Measurements from ENCODE around the gene SHC2. TPM values are rescaled to one million over a fixed set of nuclear protein-coding genes. Genes with fewer than 3 reads are reported as not detected.

SHC2 gene
- polyA plus RNA-seq, 1 donor (not counting 4 experiments of a cell fraction or from before 2014, with no cell fraction given) = 2.5 TPM

DNA sequence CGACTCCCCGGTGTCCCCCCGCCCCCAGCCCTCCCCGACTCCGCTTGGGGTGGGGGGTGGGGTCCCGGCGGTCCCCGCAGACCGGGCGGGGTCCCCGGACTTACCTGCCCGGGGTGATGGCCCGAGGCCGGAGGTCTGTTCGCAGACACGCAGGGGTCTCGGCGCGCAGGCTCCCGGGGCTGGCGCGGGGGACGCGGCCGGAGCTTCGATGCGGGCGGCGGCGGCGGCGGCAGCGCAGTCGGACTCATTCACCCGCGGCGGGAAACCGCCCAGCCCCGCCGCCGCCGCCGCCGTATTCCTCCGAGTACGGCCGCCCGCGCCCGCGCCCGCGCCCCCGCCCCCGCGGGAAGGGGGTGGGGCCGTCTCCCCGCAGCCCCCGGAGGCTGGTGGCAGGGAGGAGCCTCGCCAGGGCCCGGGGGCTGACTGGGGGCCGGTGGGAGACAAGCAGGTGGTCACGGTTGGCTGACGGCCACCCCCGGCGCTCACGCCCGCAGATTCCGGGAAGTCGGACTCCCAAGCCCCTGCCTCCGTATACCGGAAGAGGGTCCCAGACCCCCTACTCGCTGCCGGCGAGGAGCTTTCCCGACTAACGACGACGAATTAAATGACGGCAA, 51.8 kb downstream of the SHC2 start, which contains the start of gene C2CD4C:
TSS of gene C2CD4C (minus strand) at position 246 of the 614 bp plus-strand sequence. CDS start 786 bp downstream, outside the sequence.
- no peaks in the 10 kb centered on the region for H3K9me3 ChIP-seq (ENCODE audit: control insufficient read depth, low read depth, low read length)
- H3K9me1 ChIP-seq (ENCODE audit: control insufficient read depth, extremely low read depth, insufficient read depth, low read length) = no peaks in the 10 kb centered on the region
- no peak within 1 kb of the TSS for H3K27ac ChIP-seq (ENCODE audit: control insufficient read depth, insufficient read depth, low read length)
- H3K4me2 ChIP-seq (ENCODE audit: control insufficient read depth, extremely low read depth, insufficient read depth, low read depth, low read length) = peak within 1 kb of the TSS; percentile 70
- peaks cover 4% of the 10 kb centered on the region for H3K4me1 ChIP-seq (ENCODE audit: control insufficient read depth, extremely low read depth, insufficient read depth, low read length)
- no peak for DNase-seq (ENCODE audit: low read depth, low spot score)
- H3K27me3 ChIP-seq (ENCODE audit: control insufficient read depth, extremely low read depth, insufficient read depth, low read length) = peaks cover 37% of the 10 kb centered on the region
- dilution Hi-C loops (cut with MboI; ENCODE audit: extremely low pct_ligation_motif_present, low sequenced_read_pairs) = no loop called here
- FAIRE-seq = no peak
- H3K9ac ChIP-seq (ENCODE audit: control insufficient read depth, extremely low read depth, insufficient read depth, low read length) = no peak within 1 kb of the TSS
- no peak within 1 kb of the TSS for H2AFZ ChIP-seq (ENCODE audit: control insufficient read depth, low read length)
- H4K20me1 ChIP-seq (ENCODE audit: control insufficient read depth, extremely low read depth, insufficient read depth, low read length) = no peaks in the 10 kb centered on the region
- no peak for TF ChIP-seq CTCF (optimal IDR thresholded peaks at IDR 0.05 in 1 of 3, IDR thresholded peaks at IDR 0.05 in 1 of 3, conservative IDR thresholded peaks at IDR 0.05 in 1 of 3; ENCODE audit: extremely low read depth in 1 of 3, insufficient read depth in 2 of 3, low read length in 3 of 3)
- TF ChIP-seq EZH2 (IDR thresholded peaks at IDR 0.05; ENCODE audit: low read length) = no peak
- no peaks in the 10 kb centered on the region for H3K79me2 ChIP-seq (ENCODE audit: control insufficient read depth, insufficient read depth, low read length)
- peak within 1 kb of the TSS; percentile 42 to 68 (median 65) for H3K4me3 ChIP-seq (ENCODE audit: control insufficient read depth in 2 of 3, extremely low read depth in 1 of 3, insufficient read depth in 2 of 3, low read depth in 1 of 3, low read length in 3 of 3)
- H3K36me3 ChIP-seq (ENCODE audit: control insufficient read depth in 2 of 2, extremely low read depth in 1 of 2, insufficient read depth in 2 of 2, low read length in 2 of 2) = no peaks in the 10 kb centered on the region

DNA sequence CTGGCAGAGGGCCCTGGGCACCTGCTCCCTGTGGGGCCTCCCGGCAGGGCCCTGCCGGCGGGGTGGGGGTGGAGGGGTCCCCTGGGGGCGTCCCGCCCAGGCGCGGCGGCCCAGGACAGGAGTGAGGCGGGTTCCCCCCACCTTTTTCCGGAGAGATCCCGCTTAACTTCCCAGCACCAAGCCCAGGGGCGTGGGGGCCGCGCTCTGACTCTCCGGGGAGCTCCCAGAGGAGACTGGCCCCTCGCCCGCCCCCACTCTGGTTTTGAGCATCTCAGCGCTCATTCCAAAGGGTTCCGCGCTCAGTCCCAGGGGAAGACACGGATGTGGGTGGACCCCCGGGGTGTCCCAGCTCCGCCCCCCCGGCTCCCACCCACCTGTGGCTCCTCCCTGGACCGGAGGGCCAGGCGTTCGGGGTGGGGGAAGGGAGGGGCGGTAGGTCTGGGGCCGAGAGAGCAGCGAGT, 52.4 kb downstream of the SHC2 start:
- FAIRE-seq = no peak
- Histone ChIP-seq H2AFZ (ENCODE audit: control insufficient read depth, low read length) (no peak overlapping the region), H3K9ac (ENCODE audit: control insufficient read depth, extremely low read depth, insufficient read depth, low read length) (no peak overlapping the region), H3K4me2 (ENCODE audit: control insufficient read depth, extremely low read depth, insufficient read depth, low read depth, low read length) (peak overlapping the region; percentile 54), H3K9me1 (ENCODE audit: control insufficient read depth, extremely low read depth, insufficient read depth, low read length) (no peaks in the 10 kb centered on the region), H3K79me2 (ENCODE audit: control insufficient read depth, insufficient read depth, low read length) (no peaks in the 10 kb centered on the region), H3K4me1 (ENCODE audit: control insufficient read depth, extremely low read depth, insufficient read depth, low read length) (peaks cover 4% of the 10 kb centered on the region), H3K4me3 (ENCODE audit: control insufficient read depth in 2 of 3, extremely low read depth in 1 of 3, insufficient read depth in 2 of 3, low read depth in 1 of 3, low read length in 3 of 3) (peak overlapping the region; percentile 13 to 68 (median 65)), H3K9me3 (ENCODE audit: control insufficient read depth, low read depth, low read length) (no peaks in the 10 kb centered on the region), H3K36me3 (ENCODE audit: control insufficient read depth in 2 of 2, extremely low read depth in 1 of 2, insufficient read depth in 2 of 2, low read length in 2 of 2) (no peaks in the 10 kb centered on the region), H4K20me1 (ENCODE audit: control insufficient read depth, extremely low read depth, insufficient read depth, low read length) (no peaks in the 10 kb centered on the region), H3K27me3 (ENCODE audit: control insufficient read depth, extremely low read depth, insufficient read depth, low read length) (peaks cover 37% of the 10 kb centered on the region), H3K27ac (ENCODE audit: control insufficient read depth, insufficient read depth, low read length) (no peak overlapping the region)
- no peak for TF ChIP-seq EZH2 (IDR thresholded peaks at IDR 0.05; ENCODE audit: low read length)
- no peak for TF ChIP-seq CTCF (optimal IDR thresholded peaks at IDR 0.05 in 1 of 3, IDR thresholded peaks at IDR 0.05 in 1 of 3, conservative IDR thresholded peaks at IDR 0.05 in 1 of 3; ENCODE audit: extremely low read depth in 1 of 3, insufficient read depth in 2 of 3, low read length in 3 of 3)
- dilution Hi-C loops (cut with MboI; ENCODE audit: extremely low pct_ligation_motif_present, low sequenced_read_pairs) = no loop called here
- no peak for DNase-seq (ENCODE audit: low read depth, low spot score)
